HG03354 (cell line): Measurements from ENCODE around the gene PRKG1.
"Not testable (repeated sequence)": the region's sequence is repeated elsewhere in the genome, so short reads cannot be mapped to it uniquely, and the experiment has no call there.

Experiments
- ATAC-seq: cut with Tn5 transposase; IDR thresholded peaks from one replicate; pipeline ENCODE4 v1.9.1; 2021; ENCODE audit warnings: mild to moderate bottlenecking; ENCODE audit not compliant: unreplicated experiment, poor library complexity, severe bottlenecking

The PRKG1 gene

GRCh38 chr10:52030975-52031374 lies 956.7 kb downstream of the PRKG1 start:
- no peak for ATAC-seq

GRCh38 chr10:52031771-52032170 lies 957.5 kb downstream of the PRKG1 start:
- no peak for ATAC-seq

- no peak for ATAC-seq
These were observed 958.7 kb downstream of the PRKG1 start for GRCh38 chr10:52032681-52033629.

- ATAC-seq, result not testable (repeated sequence)
These were observed 964.9 kb downstream of the PRKG1 start for GRCh38 chr10:52039002-52039793.

GRCh38 chr10:52040486-52040885 lies 966.2 kb downstream of the PRKG1 start:
- no peak for ATAC-seq

GRCh38 chr10:52043811-52044210 lies 969.5 kb downstream of the PRKG1 start:
- no peak for ATAC-seq

DNA sequence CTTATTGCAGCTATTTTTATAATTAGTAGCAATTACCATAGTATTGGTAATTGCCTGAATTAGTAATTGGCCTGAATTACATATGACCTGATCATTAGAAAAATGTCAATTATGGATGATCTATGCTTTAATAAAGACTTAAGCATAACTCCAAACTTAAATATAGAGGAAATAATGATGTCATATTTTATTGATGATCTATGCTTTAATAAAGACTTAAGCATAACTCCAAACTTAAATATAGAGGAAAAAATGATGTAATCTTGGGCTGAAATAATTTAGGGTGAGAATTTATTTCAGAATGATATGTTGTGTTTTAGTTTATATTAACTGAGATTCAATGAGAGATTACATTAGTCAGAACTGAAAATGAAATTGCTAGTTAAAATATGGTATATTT lies 973.8 kb downstream of the PRKG1 start:
- ATAC-seq, result no peak

DNA sequence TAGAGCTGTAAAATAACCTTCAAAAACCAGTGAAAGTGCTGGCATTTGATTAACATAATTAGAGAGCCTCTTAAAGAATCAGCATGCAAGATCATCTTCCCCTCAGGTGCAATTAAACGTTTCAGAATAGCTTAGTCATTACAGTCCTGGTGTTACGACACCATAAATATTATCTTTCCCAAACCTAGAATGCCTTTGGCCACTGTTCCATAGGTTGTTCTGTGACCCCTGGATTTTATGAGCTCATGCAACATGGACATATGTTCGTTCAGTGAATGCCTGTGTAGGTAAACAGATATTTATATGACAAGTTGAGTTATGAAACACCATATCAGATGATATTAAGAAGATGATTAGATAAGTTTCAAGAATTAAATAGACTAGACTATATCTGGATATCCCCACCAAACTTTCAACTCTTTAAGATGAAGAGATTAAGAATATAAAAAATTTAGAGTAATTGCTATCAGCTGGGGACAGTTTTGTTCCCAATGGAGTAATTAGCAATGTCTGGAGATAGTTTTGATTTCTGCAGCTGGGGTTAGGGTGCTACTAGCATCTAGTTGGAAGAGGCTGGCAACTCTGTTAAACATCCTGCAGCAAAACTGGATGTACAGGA lies 976.3 kb downstream of the PRKG1 start:
- no peak for ATAC-seq

- no peak for ATAC-seq
These were observed 979.2 kb downstream of the PRKG1 start for GRCh38 chr10:52053497-52053896.

- no peak for ATAC-seq
These were observed 982.0 kb downstream of the PRKG1 start for GRCh38 chr10:52056291-52056690.

GRCh38 chr10:52059089-52059488 lies 984.8 kb downstream of the PRKG1 start:
- no peak for ATAC-seq

DNA sequence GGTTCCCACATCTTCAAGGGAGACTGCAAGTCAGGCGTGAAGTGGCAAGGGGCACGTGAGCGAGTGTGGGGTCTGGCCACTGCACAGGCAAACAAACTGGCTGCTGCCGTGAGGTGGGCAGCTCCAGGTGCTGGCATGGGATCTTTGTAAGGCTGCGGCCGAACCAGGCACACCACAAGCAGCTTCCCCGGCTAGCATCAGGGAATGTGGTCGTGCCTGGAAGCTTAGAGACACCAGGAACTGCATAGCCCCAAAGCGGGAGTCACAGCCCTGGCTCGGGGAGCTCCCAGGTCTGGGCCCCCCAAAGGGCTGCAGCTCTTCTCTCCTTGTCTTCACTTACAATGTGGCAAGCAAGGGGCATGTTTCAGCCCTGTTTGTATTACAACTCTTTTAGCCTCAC lies 988.9 kb downstream of the PRKG1 start:
- no peak for ATAC-seq

DNA sequence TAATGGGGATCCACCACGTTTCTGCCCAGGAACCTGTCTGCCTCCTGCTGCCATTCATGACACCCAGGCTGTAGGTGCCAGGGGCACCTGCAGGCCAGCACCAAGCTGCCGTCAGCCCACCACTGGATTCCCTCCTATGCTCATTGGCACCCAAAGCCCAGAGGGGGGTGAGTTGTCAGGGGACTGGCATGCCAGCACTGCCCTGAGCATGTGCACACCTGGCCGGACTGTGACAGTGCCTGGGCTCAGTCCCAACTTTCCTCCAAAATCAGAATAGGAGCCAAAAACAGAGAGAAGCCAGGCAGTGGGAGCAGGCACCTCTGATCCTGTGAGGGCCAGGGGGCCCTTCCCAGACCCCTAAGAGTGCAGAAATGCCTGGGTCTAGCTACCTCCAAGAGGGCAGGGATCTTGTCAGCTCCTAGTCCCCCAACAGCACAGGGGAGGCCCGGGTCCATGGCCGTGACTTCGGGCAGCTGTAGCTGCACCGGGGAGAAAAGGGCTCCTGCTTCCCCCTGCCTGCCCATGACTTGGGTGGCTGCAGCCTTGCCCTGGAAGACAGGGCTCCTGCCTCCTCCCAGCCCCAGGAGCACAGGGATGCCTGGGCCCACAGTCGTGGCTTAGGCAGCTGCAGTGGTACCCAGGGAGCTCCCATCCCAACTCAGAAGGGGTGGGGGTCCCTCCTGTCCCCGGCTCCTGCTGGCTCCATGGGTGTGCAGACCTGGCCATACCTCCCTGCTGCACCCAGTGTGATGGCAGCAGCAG lies 990.0 kb downstream of the PRKG1 start:
- no peak for ATAC-seq

GRCh38 chr10:52066383-52066782 lies 992.1 kb downstream of the PRKG1 start:
- no peak for ATAC-seq

DNA sequence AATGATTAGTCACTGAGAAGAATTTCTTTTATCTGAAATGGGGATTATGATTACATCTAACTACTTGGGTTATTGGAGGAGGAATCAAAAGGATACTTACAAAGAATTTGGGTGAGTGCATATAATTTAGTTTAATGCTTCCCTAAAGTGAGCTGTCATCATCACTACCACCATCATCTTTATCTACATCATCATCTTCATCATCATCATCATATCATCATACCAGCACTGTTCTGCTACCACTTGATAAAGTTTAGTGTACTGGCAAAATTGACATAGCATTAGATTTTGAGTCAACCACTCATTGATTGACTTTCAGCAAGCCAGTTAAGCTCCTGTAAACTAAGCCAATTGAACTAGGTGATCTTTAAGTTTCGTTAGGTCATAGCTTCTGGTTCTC lies 994.2 kb downstream of the PRKG1 start:
- no peak for ATAC-seq

- ATAC-seq, result no peak
These were observed 997.5 kb downstream of the PRKG1 start for GRCh38 chr10:52071814-52072213.

- ATAC-seq, result no peak
These were observed 1000.3 kb downstream of the PRKG1 start for GRCh38 chr10:52074505-52075026.

DNA sequence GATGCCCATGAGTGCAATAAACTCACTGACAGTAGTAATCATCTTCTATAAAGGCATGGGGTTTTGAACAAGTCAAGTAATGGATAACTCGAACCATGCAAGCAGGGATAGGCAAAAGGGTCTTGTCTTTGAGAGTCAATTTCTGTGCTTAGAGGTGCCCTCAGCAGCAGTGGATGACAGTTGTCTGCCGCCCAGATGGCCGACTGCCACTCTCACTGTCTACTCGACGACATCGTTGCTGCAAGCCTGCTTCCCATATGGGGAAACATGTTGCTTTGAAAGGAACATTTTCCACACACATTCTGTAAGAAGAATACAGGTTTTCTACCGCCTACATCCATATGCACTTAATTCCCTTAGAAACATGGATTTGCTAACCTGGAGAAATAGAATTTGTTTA lies 1003.5 kb downstream of the PRKG1 start:
- no peak for ATAC-seq

GRCh38 chr10:52078397-52078937 lies 1004.2 kb downstream of the PRKG1 start:
- no peak for ATAC-seq
